Measurements from ENCODE around the gene CACNA1C. TPM values are rescaled to one million over a fixed set of nuclear protein-coding genes. Genes with fewer than 3 reads are reported as not detected.

The CACNA1C gene
- total and polyA plus RNA-seq, 10 of the 15 experiments (the other 5 are each of a cell fraction or from before 2014, with no cell fraction given) = under 0.01 to 0.15 (median 0.09) TPM; not detected in 5

DNA sequence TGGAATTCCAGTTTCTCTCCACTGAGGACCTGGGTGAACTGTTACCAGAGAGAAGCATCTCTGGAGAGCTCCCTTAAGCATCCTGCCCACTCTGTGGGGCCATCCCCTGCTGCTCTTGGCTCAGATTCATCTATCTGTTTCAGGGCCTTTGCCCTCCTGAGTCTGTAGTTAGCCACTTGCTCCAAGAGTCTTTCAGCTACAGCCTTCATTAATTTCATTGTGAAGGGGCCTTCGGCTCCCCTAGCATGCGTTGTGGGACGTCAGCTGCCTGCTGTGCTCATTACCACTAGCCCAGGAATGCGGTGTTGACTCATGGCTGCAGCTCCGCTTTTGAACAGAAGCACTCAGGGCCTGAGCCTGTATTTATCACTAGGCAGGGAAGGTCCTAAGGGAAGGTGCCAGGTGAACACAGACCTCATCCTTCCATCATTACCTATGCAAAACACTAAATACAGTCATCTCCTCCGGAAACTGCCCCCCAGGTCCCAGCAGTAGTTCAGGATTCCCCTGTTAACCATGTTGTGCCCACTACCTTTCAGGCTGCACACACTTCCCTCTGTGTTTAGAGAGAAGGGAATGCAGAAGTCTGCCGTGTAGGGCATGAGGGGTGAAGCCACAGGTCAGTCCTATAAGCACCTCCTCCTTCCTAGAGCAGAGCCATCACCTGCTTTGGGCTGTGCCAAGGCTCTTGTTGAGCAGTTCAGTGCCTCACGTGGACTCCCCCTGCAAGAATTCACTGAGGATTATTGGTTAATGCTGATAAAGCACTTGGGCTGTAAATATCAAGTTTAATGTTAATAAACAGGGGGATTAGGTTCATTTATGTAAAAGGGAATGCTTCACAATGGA is 191.4 kb downstream of the CACNA1C start:
- H3K27ac ChIP-seq (ENCODE audit: control insufficient read depth, insufficient read depth) = no peak overlapping the region
- in situ Hi-C loops (cut with MboI) = no loop called here
- WGBS (ENCODE audit: insufficient coverage, insufficient replicate concordance, low lambda C conversion rate, missing lambda C conversion rate) = 82% methylated on average over 8 of the region's 8 CpGs
- ATAC-seq = no peak
- no peak overlapping the region for H2AFZ ChIP-seq (ENCODE audit: control insufficient read depth, low read depth, low read length)
- ChIA-PET SMC1A (ENCODE audit: uncharacterized antibody, unreplicated experiment) (interaction anchor here (1.2 kb wide), 1 partner anchor 15 kb away, joined by 3 read pairs; no protein-coding TSS in a partner anchor), POLR2A (no interaction called here), CTCF (no interaction called here), RAD21 (ENCODE audit: unreplicated experiment) (no interaction called here)
- no TSS peak for BruUV-seq (replicated peaks)
- intact Hi-C loops (cut with micrococcal nuclease; ENCODE audit: unreplicated experiment) = no loop called here
- no peaks in the 10 kb centered on the region for H4K20me1 ChIP-seq (ENCODE audit: control insufficient read depth, insufficient read depth)
- TF ChIP-seq TARDBP (IDR thresholded peaks at IDR 0.05; ENCODE audit: borderline replicate concordance) (no peak), CHD4 (IDR thresholded peaks at IDR 0.05) (no peak), BACH1 (IDR thresholded peaks at IDR 0.05; ENCODE audit: borderline replicate concordance) (no peak), YBX1 (IDR thresholded peaks at IDR 0.05) (no peak)
- TF ChIP-seq, protein P1, sequence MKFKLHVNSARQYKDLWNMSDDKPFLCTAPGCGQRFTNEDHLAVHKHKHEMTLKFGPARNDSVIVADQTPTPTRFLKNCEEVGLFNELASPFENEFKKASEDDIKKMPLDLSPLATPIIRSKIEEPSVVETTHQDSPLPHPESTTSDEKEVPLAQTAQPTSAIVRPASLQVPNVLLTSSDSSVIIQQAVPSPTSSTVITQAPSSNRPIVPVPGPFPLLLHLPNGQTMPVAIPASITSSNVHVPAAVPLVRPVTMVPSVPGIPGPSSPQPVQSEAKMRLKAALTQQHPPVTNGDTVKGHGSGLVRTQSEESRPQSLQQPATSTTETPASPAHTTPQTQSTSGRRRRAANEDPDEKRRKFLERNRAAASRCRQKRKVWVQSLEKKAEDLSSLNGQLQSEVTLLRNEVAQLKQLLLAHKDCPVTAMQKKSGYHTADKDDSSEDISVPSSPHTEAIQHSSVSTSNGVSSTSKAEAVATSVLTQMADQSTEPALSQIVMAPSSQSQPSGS (IDR thresholded peaks at IDR 0.05; ENCODE audit: low read length) = no peak
- no peaks in the 10 kb centered on the region for H3K36me3 ChIP-seq (ENCODE audit: control insufficient read depth in 2 of 2, insufficient read depth in 2 of 2, low read length in 1 of 2)
- H3K4me3 ChIP-seq = no peak overlapping the region
- no peaks in the 10 kb centered on the region for H3K79me2 ChIP-seq (ENCODE audit: control insufficient read depth, insufficient read depth, low read length)
- no peak overlapping the region for H3K4me2 ChIP-seq (ENCODE audit: control insufficient read depth, insufficient read depth)
- no peak for FAIRE-seq
- no peak overlapping the region for H3K9ac ChIP-seq (ENCODE audit: control insufficient read depth, insufficient read depth, low read length)
- no peak for DNase-seq (ENCODE audit: low read depth, low spot score)
- no peaks in the 10 kb centered on the region for H3K9me3 ChIP-seq (replicated peaks; ENCODE audit: control insufficient read depth, insufficient read depth, low read length)
- no peaks in the 10 kb centered on the region for H3K27me3 ChIP-seq (replicated peaks in 1 of 2; ENCODE audit: control insufficient read depth in 2 of 2, insufficient read depth in 2 of 2, low read length in 1 of 2)
- peaks cover 23% of the 10 kb centered on the region for H3K4me1 ChIP-seq (ENCODE audit: control insufficient read depth, insufficient read depth, low read length)

DNA sequence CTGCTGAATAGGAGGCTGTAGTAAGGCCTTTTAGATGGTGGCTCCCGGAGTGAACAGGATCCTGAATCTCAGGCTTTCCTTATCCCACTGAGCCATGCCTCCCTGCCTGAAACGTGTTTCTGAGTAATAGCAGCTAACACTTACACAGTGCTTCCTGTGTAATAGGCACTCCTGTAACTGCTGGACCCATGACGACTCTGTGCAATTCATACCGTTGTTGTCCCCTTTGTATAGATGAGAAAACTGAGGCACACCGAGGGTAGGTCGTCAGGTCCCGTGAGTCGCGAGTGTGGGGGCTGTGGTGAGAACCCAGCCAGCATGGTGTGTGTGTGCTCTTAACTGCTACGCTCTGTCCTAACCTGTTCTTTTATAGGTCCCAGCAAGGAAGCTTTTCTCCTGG is 193.6 kb downstream of the CACNA1C start:
- Histone ChIP-seq H3K4me3 (no peak overlapping the region), H3K9ac (ENCODE audit: control insufficient read depth, insufficient read depth, low read length) (no peak overlapping the region), H3K36me3 (ENCODE audit: control insufficient read depth in 2 of 2, insufficient read depth in 2 of 2, low read length in 1 of 2) (no peaks in the 10 kb centered on the region), H3K4me1 (ENCODE audit: control insufficient read depth, insufficient read depth, low read length) (peaks cover 33% of the 10 kb centered on the region), H3K27ac (ENCODE audit: control insufficient read depth, insufficient read depth) (no peak overlapping the region), H2AFZ (ENCODE audit: control insufficient read depth, low read depth, low read length) (no peak overlapping the region), H3K79me2 (ENCODE audit: control insufficient read depth, insufficient read depth, low read length) (no peaks in the 10 kb centered on the region), H3K4me2 (ENCODE audit: control insufficient read depth, insufficient read depth) (no peak overlapping the region), H3K9me3 (replicated peaks; ENCODE audit: control insufficient read depth, insufficient read depth, low read length) (no peaks in the 10 kb centered on the region), H4K20me1 (ENCODE audit: control insufficient read depth, insufficient read depth) (no peaks in the 10 kb centered on the region), H3K27me3 (replicated peaks in 1 of 2; ENCODE audit: control insufficient read depth in 2 of 2, insufficient read depth in 2 of 2, low read length in 1 of 2) (no peaks in the 10 kb centered on the region)
- RAD21 ChIA-PET (ENCODE audit: unreplicated experiment) = no interaction called here
- WGBS (ENCODE audit: insufficient coverage, insufficient replicate concordance, low lambda C conversion rate, missing lambda C conversion rate) = 72% methylated on average over 10 of the region's 10 CpGs
- POLR2A ChIA-PET = no interaction called here
- SMC1A ChIA-PET (ENCODE audit: uncharacterized antibody, unreplicated experiment) = no interaction called here
- FAIRE-seq = no peak
- CTCF ChIA-PET = no interaction called here
- no peak for ATAC-seq
- in situ Hi-C loops (cut with MboI) = no loop called here
- TF ChIP-seq TCF3 (IDR thresholded peaks at IDR 0.05; ENCODE audit: borderline replicate concordance, insufficient read depth, low read depth, low read length) = peak; percentile 17; the same call in 1 of the 2 replicates
- TF ChIP-seq, protein P2, sequence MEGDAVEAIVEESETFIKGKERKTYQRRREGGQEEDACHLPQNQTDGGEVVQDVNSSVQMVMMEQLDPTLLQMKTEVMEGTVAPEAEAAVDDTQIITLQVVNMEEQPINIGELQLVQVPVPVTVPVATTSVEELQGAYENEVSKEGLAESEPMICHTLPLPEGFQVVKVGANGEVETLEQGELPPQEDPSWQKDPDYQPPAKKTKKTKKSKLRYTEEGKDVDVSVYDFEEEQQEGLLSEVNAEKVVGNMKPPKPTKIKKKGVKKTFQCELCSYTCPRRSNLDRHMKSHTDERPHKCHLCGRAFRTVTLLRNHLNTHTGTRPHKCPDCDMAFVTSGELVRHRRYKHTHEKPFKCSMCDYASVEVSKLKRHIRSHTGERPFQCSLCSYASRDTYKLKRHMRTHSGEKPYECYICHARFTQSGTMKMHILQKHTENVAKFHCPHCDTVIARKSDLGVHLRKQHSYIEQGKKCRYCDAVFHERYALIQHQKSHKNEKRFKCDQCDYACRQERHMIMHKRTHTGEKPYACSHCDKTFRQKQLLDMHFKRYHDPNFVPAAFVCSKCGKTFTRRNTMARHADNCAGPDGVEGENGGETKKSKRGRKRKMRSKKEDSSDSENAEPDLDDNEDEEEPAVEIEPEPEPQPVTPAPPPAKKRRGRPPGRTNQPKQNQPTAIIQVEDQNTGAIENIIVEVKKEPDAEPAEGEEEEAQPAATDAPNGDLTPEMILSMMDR (IDR thresholded peaks at IDR 0.05 in 2 of 3, conservative IDR thresholded peaks at IDR 0.05 in 1 of 3; ENCODE audit: control insufficient read depth in 2 of 3, extremely low read depth in 1 of 3, insufficient read depth in 1 of 3, low read depth in 3 of 3, low read length in 3 of 3) = no peak
- TF ChIP-seq, protein P3, sequence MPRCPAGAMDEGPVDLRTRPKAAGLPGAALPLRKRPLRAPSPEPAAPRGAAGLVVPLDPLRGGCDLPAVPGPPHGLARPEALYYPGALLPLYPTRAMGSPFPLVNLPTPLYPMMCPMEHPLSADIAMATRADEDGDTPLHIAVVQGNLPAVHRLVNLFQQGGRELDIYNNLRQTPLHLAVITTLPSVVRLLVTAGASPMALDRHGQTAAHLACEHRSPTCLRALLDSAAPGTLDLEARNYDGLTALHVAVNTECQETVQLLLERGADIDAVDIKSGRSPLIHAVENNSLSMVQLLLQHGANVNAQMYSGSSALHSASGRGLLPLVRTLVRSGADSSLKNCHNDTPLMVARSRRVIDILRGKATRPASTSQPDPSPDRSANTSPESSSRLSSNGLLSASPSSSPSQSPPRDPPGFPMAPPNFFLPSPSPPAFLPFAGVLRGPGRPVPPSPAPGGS (IDR thresholded peaks at IDR 0.05; ENCODE audit: borderline replicate concordance, insufficient read depth, low read depth, low read length, poor library complexity, severe bottlenecking) = peak; percentile 85
- intact Hi-C loops (cut with micrococcal nuclease; ENCODE audit: unreplicated experiment) = no loop called here
- no peak for DNase-seq (ENCODE audit: low read depth, low spot score)
- BruUV-seq (replicated peaks) = no TSS peak

Measured in GM12878 (cell line).